ENCODE results near the gene CAPS.
"Not testable (repeated sequence)": the region's sequence is repeated elsewhere in the genome, so short reads cannot be mapped to it uniquely, and the experiment has no call there.

DNA sequence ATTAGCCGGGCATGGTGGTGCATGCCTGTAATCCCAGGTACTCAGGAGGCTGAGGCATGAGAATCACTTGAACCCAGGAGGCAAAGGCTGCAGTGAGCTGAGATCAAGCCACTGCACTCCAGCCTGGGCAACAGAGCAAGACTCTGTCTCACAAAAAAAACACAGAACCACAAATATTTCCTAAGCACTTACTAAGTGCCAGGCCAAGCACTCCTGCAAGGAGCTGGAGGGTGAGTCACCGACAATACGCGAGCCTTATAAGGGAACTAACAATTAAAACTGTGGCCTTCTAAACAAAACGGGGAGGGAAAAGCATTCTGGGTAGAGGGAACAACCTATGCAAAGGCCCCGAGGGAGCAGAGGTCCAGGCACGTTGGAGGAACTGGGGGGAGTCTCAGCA is 39.6 kb upstream of the CAPS start:
- TF ChIP-seq, protein P1, sequence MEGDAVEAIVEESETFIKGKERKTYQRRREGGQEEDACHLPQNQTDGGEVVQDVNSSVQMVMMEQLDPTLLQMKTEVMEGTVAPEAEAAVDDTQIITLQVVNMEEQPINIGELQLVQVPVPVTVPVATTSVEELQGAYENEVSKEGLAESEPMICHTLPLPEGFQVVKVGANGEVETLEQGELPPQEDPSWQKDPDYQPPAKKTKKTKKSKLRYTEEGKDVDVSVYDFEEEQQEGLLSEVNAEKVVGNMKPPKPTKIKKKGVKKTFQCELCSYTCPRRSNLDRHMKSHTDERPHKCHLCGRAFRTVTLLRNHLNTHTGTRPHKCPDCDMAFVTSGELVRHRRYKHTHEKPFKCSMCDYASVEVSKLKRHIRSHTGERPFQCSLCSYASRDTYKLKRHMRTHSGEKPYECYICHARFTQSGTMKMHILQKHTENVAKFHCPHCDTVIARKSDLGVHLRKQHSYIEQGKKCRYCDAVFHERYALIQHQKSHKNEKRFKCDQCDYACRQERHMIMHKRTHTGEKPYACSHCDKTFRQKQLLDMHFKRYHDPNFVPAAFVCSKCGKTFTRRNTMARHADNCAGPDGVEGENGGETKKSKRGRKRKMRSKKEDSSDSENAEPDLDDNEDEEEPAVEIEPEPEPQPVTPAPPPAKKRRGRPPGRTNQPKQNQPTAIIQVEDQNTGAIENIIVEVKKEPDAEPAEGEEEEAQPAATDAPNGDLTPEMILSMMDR (conservative IDR thresholded peaks at IDR 0.05), result not testable (repeated sequence)
- TF ChIP-seq ZFX (IDR thresholded peaks at IDR 0.05), result not testable (repeated sequence)
